ENCODE measurements around the gene EGFL6.

DNA sequence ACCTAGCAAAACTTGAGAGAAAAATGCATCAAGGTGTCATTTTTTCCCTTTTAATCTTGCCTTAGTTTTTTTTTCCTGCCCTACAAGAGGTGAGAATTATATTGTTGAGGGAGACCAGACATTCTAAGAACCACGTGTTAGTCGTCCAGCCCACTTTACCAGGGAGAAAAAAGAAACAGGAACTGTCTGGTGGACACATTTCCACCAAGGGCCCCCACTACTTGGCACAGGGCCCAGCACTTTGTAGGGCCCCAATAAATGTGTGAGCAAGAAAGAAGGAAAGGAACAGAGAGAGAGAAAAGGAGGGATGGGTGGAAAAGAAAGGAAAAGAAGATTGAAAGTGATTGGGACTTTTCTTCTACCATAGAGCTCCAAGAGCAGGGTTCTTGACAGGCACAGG lies 3.9 kb upstream of the EGFL6 start:
- no peak for TF ChIP-seq TAF1 (IDR thresholded peaks at IDR 0.05; ENCODE audit: borderline replicate concordance, low read depth, low read length)
- TF ChIP-seq POLR2AphosphoS5 (IDR thresholded peaks at IDR 0.05; ENCODE audit: low read depth, low read length): no peak
- no peak for TF ChIP-seq POLR2A (IDR thresholded peaks at IDR 0.05; ENCODE audit: low read depth, low read length)

All from GM12892 (cell line).